ENCODE data around the gene ECM1.
A peak's percentile ranks its signal among the peaks of the same experiment; 100 is the strongest.

Gene ECM1

DNA sequence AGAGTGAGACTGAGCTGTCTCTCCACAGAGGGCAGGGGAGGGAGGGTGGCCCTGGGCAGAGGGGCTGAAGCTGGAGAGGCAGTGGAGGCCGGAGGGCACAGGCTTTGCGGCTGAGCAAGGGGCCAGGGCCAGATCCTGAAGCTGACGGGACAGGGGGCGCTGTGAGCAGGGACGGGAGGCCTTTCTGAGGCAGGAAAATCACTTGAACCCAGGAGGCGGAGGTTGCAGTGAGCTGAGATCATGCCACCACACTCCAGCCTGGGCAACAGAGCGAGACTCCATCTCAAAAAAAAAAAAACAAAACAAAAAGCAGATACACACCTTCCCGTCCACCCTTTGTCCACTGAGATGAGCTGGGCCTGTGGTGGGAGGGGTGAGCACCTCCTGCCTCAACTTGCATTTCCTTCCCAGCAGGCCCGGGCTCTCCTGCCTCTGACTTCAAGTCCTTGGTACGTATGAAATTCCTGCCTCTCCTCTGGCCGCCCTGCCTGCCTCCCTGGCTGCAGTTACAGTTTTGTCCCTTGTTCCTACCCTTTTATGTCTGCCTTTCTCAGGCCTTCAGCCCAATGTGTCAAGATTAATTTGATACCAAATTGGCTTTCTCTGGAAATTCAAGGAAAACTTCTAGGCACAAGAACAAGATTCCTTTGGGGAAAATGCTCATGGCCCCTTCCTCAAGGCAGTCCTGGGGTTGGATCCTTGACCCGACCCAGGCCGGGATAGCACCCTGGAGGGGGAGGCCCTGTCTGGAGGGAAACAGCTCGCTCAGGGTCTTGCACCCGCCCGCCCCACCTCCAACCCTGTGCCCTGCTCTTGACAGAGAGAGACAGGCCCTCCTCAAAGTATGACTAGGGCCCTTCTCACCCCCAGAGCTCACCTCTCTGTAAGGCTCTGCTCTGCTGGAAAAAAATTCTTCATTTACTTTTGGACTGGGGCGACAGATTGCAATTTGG lies 30.1 kb downstream of the ECM1 start:
- Histone ChIP-seq H3K27ac (ENCODE audit: insufficient read depth, low read length, poor library complexity, severe bottlenecking) (no peak overlapping the region), H3K36me3 (ENCODE audit: control insufficient read depth, insufficient read depth, low read length) (no peaks in the 10 kb centered on the region), H3K9me3 (ENCODE audit: control insufficient read depth, low read length) (no peaks in the 10 kb centered on the region), H3K4me3 (ENCODE audit: insufficient read depth, low read depth, low read length, poor library complexity, severe bottlenecking) (no peak overlapping the region), H3K27me3 (replicated peaks; ENCODE audit: control insufficient read depth, insufficient read depth, low read length, poor library complexity, severe bottlenecking) (no peaks in the 10 kb centered on the region), H3K4me1 (ENCODE audit: control insufficient read depth, insufficient read depth, low read length, poor library complexity, severe bottlenecking) (no peaks in the 10 kb centered on the region)
- DNase-seq, result no peak

DNA sequence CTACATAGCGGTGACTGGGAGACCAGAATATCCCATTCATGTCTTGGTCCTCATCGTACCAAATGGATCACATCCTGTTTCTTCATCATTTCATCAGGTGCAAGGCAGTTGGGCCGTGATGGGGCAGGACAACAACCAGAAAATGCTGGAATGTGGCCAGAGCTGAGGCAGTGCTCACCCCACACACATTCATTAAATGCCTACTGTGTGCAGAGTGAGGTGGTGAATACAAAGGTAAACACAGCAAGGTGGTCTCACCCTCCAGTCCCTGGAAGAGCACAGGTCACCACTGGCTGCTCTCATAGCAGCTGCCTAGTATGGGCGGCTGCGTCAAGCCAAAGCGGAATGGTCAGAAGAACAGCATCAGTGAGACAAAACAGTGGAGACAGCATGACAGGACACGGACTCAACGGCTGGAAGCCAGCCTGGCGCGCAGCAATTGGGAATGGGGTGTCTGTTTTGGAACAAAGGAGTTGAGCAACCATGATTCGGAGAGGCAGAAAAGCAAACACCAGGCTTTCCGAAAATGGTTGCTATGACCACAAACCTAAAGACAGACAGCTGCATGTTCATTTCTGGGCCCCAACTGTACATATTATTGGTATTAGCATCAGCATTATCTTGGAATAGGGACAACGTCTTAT lies 35.7 kb downstream of the ECM1 start:
- H3K27me3 ChIP-seq (replicated peaks; ENCODE audit: control insufficient read depth, insufficient read depth, low read length, poor library complexity, severe bottlenecking), result peaks cover 6% of the 10 kb centered on the region
- H3K36me3 ChIP-seq (ENCODE audit: control insufficient read depth, insufficient read depth, low read length), result no peaks in the 10 kb centered on the region
- H3K9me3 ChIP-seq (ENCODE audit: control insufficient read depth, low read length), result no peaks in the 10 kb centered on the region
- no peak overlapping the region for H3K27ac ChIP-seq (ENCODE audit: insufficient read depth, low read length, poor library complexity, severe bottlenecking)
- H3K4me1 ChIP-seq (ENCODE audit: control insufficient read depth, insufficient read depth, low read length, poor library complexity, severe bottlenecking), result peaks cover 2% of the 10 kb centered on the region
- no peak overlapping the region for H3K4me3 ChIP-seq (ENCODE audit: insufficient read depth, low read depth, low read length, poor library complexity, severe bottlenecking)
- DNase-seq, result no peak

DNA sequence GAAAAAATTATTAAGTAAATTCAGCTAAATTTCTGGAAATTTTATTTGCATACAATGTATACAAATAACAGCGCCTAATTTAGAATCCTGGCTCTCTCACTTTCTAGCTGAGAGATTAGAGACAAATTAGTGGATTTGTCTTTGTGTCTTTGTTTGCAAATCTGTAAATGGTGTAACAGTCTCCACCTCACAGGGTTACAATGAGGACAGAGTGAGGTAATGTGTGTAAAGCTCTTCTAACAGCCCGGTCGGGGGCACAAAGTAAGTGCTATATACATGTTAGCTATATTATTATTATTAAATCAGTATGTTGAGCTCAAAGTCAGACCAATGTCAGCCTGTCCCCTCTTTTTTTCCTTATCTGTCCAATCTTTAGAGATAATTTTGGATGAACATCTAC lies 36.3 kb downstream of the ECM1 start:
- peaks cover 6% of the 10 kb centered on the region for H3K27me3 ChIP-seq (replicated peaks; ENCODE audit: control insufficient read depth, insufficient read depth, low read length, poor library complexity, severe bottlenecking)
- DNase-seq, result no peak

DNA sequence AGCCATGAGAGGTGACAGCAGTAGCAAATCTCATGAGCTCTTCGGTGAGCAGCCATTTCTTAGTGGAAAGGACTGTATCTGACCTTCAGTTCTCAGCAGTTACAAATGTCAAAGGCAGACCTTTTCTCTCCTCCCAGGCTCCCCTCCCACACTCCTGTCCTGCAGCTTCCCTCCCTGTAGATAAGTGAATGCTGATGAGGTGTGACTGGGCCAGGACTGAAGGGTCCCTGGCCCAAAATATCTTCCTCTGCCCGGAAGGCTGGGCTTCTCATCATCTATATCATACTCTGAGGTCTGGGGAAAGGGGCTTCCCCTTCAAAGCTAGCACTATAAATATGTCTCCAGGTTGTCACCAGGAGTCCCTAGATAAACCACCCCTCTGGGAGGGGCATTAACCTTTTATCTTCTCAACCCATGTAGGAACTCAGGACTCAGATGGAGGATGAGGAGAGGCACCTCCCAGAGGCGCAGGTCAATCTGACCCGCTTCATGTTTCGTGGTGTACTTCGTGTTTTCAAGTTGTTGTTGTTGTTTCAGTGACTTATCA lies 37.6 kb downstream of the ECM1 start:
- no peaks in the 10 kb centered on the region for H3K36me3 ChIP-seq (ENCODE audit: control insufficient read depth, insufficient read depth, low read length)
- no peak overlapping the region for H3K4me3 ChIP-seq (ENCODE audit: insufficient read depth, low read depth, low read length, poor library complexity, severe bottlenecking)
- no peak for DNase-seq
- H3K9me3 ChIP-seq (ENCODE audit: control insufficient read depth, low read length), result no peaks in the 10 kb centered on the region
- H3K27me3 ChIP-seq (replicated peaks; ENCODE audit: control insufficient read depth, insufficient read depth, low read length, poor library complexity, severe bottlenecking), result peaks cover 10% of the 10 kb centered on the region
- H3K4me1 ChIP-seq (ENCODE audit: control insufficient read depth, insufficient read depth, low read length, poor library complexity, severe bottlenecking), result peaks cover 3% of the 10 kb centered on the region
- no peak overlapping the region for H3K27ac ChIP-seq (ENCODE audit: insufficient read depth, low read length, poor library complexity, severe bottlenecking)

More for the DNA sequence above, 36.3 kb downstream of the ECM1 start:
- Histone ChIP-seq H3K27ac (ENCODE audit: insufficient read depth, low read length, poor library complexity, severe bottlenecking) (no peak overlapping the region), H3K4me1 (ENCODE audit: control insufficient read depth, insufficient read depth, low read length, poor library complexity, severe bottlenecking) (peaks cover 3% of the 10 kb centered on the region), H3K9me3 (ENCODE audit: control insufficient read depth, low read length) (no peaks in the 10 kb centered on the region), H3K4me3 (ENCODE audit: insufficient read depth, low read depth, low read length, poor library complexity, severe bottlenecking) (no peak overlapping the region), H3K36me3 (ENCODE audit: control insufficient read depth, insufficient read depth, low read length) (no peaks in the 10 kb centered on the region)

DNA sequence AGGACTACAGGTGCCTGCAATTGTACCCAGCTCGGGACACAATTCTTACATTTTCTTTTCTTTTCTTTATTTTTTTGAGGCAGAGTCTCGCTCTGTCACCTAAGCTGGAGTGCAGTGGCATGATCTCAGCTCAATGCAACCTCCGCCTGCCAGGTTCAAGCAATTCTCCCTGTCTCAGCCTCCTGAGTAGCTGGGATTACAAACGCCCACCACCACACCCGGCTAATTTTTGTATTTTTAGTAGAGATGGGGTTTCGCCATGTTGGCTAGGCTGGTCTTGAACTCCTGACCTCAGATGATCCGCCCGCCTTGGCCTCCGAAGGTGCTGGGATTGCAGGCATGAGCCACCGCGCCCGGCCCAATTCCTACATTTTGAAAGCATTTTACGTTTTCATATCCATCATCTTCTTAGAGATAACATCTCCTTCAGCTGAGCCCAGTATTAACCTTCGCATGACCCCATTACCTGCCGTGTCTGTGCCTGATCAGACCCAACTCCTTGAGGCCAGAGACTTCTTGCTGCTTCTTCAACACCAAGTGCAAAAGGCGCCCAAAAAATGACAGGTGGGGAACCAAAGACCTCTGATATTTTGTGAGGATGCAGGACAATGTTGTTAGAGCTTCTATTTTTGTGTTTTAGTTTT lies 38.5 kb downstream of the ECM1 start:
- no peak for DNase-seq
- no peaks in the 10 kb centered on the region for H3K36me3 ChIP-seq (ENCODE audit: control insufficient read depth, insufficient read depth, low read length)
- H3K27ac ChIP-seq (ENCODE audit: insufficient read depth, low read length, poor library complexity, severe bottlenecking), result no peak overlapping the region
- peaks cover 5% of the 10 kb centered on the region for H3K4me1 ChIP-seq (ENCODE audit: control insufficient read depth, insufficient read depth, low read length, poor library complexity, severe bottlenecking)
- peaks cover 10% of the 10 kb centered on the region for H3K27me3 ChIP-seq (replicated peaks; ENCODE audit: control insufficient read depth, insufficient read depth, low read length, poor library complexity, severe bottlenecking)
- H3K4me3 ChIP-seq (ENCODE audit: insufficient read depth, low read depth, low read length, poor library complexity, severe bottlenecking), result no peak overlapping the region
- no peaks in the 10 kb centered on the region for H3K9me3 ChIP-seq (ENCODE audit: control insufficient read depth, low read length)

DNA sequence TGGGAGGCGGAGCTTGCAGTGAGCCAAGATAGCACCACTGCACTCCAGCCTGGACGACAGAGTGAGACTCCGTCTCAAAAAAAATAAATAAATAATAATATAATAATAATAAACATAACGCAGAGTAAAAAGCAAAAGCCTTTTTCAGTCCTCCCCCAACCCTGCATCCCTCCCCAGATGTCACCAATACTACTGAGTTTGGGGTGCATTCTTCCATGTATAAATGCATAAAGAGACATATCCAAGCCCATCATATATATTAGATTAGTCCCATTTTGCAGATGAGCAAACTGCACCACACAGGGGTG lies 40.4 kb downstream of the ECM1 start:
- Histone ChIP-seq H3K36me3 (ENCODE audit: control insufficient read depth, insufficient read depth, low read length) (no peaks in the 10 kb centered on the region), H3K4me3 (ENCODE audit: insufficient read depth, low read depth, low read length, poor library complexity, severe bottlenecking) (peak overlapping the region; percentile 51), H3K9me3 (ENCODE audit: control insufficient read depth, low read length) (no peaks in the 10 kb centered on the region), H3K27me3 (replicated peaks; ENCODE audit: control insufficient read depth, insufficient read depth, low read length, poor library complexity, severe bottlenecking) (peaks cover 10% of the 10 kb centered on the region), H3K4me1 (ENCODE audit: control insufficient read depth, insufficient read depth, low read length, poor library complexity, severe bottlenecking) (peaks cover 5% of the 10 kb centered on the region), H3K27ac (ENCODE audit: insufficient read depth, low read length, poor library complexity, severe bottlenecking) (no peak overlapping the region)
- no peak for DNase-seq

DNA sequence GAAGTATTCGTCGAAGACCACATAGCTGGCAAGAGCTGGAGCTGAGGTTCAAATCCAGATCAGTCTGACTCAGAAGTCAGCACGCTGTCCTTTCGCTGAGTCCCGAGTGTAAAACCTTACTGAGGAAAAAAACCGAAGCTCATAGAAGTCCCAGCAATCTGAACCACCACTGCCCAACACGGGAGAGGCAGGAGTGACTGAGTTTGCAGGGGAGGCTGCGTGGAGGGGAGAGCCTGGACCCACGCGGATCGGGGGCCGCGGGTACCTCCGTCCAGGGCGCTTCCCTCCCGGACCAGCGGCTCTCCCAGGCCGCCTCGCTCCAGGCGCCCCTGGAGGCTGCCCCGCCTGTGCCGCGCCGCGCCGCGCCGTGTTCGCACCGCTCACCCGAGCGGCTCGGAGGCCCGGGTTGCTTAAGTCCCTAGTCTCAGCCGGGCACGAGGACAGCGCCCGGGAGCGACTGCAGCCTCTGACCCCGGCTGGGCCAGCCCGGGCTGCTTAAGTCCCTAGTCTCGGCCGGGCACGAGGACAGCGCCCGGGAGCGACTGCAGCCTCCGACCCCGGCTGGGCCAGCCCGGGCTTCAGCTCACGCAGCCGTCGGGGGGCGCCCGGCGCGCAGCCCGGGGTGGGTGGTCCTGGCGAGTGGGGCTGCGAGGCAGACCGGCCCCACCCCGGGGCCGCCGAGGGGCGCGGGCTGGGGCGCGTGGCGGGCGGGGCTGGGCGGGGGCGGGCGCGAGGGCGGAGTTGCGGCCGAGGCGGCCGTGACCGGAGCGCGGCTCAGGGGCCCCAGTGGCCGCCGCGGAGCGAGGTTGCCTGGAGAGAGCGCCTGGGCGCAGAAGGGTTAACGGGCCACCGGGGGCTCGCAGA lies 41.0 kb downstream of the ECM1 start, which contains the start of gene ADAMTSL4:
ADAMTSL4 (plus strand) TSS at position 777 of the 864 bp plus-strand sequence. CDS start 2,881 bp downstream, outside the sequence.
- no peak for DNase-seq
- peaks cover 5% of the 10 kb centered on the region for H3K4me1 ChIP-seq (ENCODE audit: control insufficient read depth, insufficient read depth, low read length, poor library complexity, severe bottlenecking)
- H3K27me3 ChIP-seq (replicated peaks; ENCODE audit: control insufficient read depth, insufficient read depth, low read length, poor library complexity, severe bottlenecking), result peaks cover 10% of the 10 kb centered on the region
- peak within 1 kb of the TSS; percentile 51 for H3K4me3 ChIP-seq (ENCODE audit: insufficient read depth, low read depth, low read length, poor library complexity, severe bottlenecking)
- no peaks in the 10 kb centered on the region for H3K36me3 ChIP-seq (ENCODE audit: control insufficient read depth, insufficient read depth, low read length)
- H3K9me3 ChIP-seq (ENCODE audit: control insufficient read depth, low read length), result no peaks in the 10 kb centered on the region
- no peak within 1 kb of the TSS for H3K27ac ChIP-seq (ENCODE audit: insufficient read depth, low read length, poor library complexity, severe bottlenecking)

DNA sequence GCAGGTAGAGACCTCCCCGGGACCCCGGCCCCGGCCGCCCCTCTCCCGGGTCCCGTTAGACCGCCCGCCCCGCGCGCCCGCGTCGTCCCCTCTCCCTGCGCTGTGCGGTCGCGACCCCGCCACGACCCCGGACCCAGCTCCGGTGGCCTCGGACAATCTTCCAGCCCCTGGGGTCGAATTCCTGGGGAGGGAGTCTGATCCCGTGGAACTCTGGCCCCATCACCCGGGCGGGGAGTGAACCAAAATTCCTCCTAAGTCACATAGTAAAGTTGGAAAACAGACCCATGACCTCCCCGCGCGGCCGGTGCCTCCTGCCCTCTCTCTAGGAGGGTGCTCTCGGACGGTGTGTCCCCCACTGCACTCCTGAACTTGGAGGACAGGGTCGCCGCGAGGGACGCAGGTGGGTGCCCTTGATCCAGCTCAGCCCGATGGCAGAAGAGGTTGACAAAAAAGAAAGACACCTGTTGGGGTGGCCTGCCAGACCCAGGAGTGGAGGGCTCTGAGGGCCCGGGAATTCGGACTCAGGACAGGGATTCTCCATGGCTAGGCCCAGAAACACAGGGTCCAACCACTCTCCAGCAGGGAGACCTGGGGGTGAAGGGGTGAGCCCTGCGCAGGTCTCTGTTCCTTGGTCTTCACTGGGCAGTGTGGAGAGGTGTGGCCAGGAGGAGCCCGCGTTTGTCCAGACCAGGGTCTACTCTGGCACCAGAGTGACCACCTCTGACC lies 41.8 kb downstream of the ECM1 start:
- DNase-seq, result no peak
- Histone ChIP-seq H3K36me3 (ENCODE audit: control insufficient read depth, insufficient read depth, low read length) (no peaks in the 10 kb centered on the region), H3K27me3 (replicated peaks; ENCODE audit: control insufficient read depth, insufficient read depth, low read length, poor library complexity, severe bottlenecking) (peaks cover 10% of the 10 kb centered on the region), H3K4me3 (ENCODE audit: insufficient read depth, low read depth, low read length, poor library complexity, severe bottlenecking) (peak overlapping the region; percentile 48), H3K9me3 (ENCODE audit: control insufficient read depth, low read length) (no peaks in the 10 kb centered on the region), H3K27ac (ENCODE audit: insufficient read depth, low read length, poor library complexity, severe bottlenecking) (no peak overlapping the region), H3K4me1 (ENCODE audit: control insufficient read depth, insufficient read depth, low read length, poor library complexity, severe bottlenecking) (peaks cover 5% of the 10 kb centered on the region)
